Cardiac ventricle fibroblast (primary cell): ENCODE measurements around the gene F5. TPM values are rescaled to one million over a fixed set of nuclear protein-coding genes. Genes with fewer than 3 reads are reported as not detected.

Experiments used
- total RNA-seq: library from RNA; depleted of rRNA; stranded (reverse); fragments of >200 nt; gene quantifications from 2 replicates; pipeline ENCODE4 v1.2.3, GENCODE V29; 2015

F5 gene
- 0.05 TPM in 1 of 2 replicates, not detected in the other for total RNA-seq

GRCh38 chr1:169586395-169587255 lies at the start of gene F5:
Gene F5 (minus strand): TSS chr1:169586481. CDS start chr1:169586386, 95 bp downstream.

GRCh38 chr1:169630006-169630405 lies 43.7 kb upstream of the F5 start, which contains the start of gene SELP:
Gene SELP (minus strand): TSS chr1:169630124. CDS start chr1:169630074, 50 bp downstream.

GRCh38 chr1:169485431-169486280 lies 100.6 kb downstream of the F5 start, which contains the start of gene SLC19A2:
Gene SLC19A2 (minus strand): TSS chr1:169485944. CDS start chr1:169485766, 178 bp downstream.

Other genes with a start within 250 kb of the F5 start
- 8.5 and 19.3 TPM in 2 replicates for gene NME7, start 218.7 kb downstream of the F5 start, total RNA-seq
- gene BLZF1, start 218.3 kb downstream of the F5 start, total RNA-seq: 16.7 and 19.6 TPM in 2 replicates
- 0.15 TPM in 1 of 2 replicates, not detected in the other for gene CCDC181, start 159.0 kb downstream of the F5 start, total RNA-seq
- 11.8 and 12.8 TPM in 2 replicates for gene SLC19A2, start 100.5 kb downstream of the F5 start, total RNA-seq
- not detected in 2 replicates for gene SELP, start 43.6 kb upstream of the F5 start, total RNA-seq
- 0.12 and 0.34 TPM in 2 replicates for gene SELL, start 125.1 kb upstream of the F5 start, total RNA-seq
- not detected in 2 replicates for gene SELE, start 147.6 kb upstream of the F5 start, total RNA-seq
- gene METTL18, start 208.4 kb upstream of the F5 start, total RNA-seq: 2.9 and 6.1 TPM in 2 replicates